Fibroblast of lung (primary cell): ENCODE data around the gene USP9Y. TPM values are rescaled to one million over a fixed set of nuclear protein-coding genes. Genes with fewer than 3 reads are reported as not detected.

Experiments
- DNase-seq, 2 donors: peaks; one replicate each; pipeline versions ENCODE4 v3.0.0 to v3.0.0-alpha.2; 2010; ENCODE audit warnings: low read depth in 2 of 2
- H2AFZ ChIP-seq: 2 replicates; pipeline ENCODE4 v1.5.1; 2012; ENCODE audit warnings: low read length, control low read depth, inconsistent platforms
- H3K27ac ChIP-seq: 2 replicates; pipeline ENCODE4 v1.5.1; 2011; ENCODE audit warnings: low read length, control low read depth; ENCODE audit not compliant: insufficient read depth
- H3K27me3 ChIP-seq: 2 replicates; pipeline ENCODE4 v1.5.1; 2011; ENCODE audit warnings: mild to moderate bottlenecking, low read length; ENCODE audit not compliant: control insufficient read depth, insufficient read depth
- H3K36me3 ChIP-seq: 2 replicates; pipeline ENCODE4 v1.5.1; 2011; ENCODE audit warnings: low read length; ENCODE audit not compliant: control insufficient read depth, insufficient read depth
- H3K4me1 ChIP-seq: 2 replicates; pipeline ENCODE4 v1.5.1; 2011; ENCODE audit warnings: low read length; ENCODE audit not compliant: control insufficient read depth, insufficient read depth; ENCODE audit errors: extremely low read depth
- H3K4me2 ChIP-seq: 2 replicates; pipeline ENCODE4 v1.5.1; 2011; ENCODE audit warnings: low read length, control low read depth; ENCODE audit not compliant: insufficient read depth; ENCODE audit errors: extremely low read depth
- H3K4me3 ChIP-seq, 4 experiments: fragments of 200-600 bp in 1 of 4; sonication (generic) in 1 of 4; replicated peaks in 1 of 4; 2 replicates each; pipeline ENCODE4 v1.5.1; 2011 to 2016; ENCODE audit warnings: low read length in 4 of 4, low read depth in 3 of 4, mild to moderate bottlenecking in 3 of 4, control low read depth in 2 of 4, inconsistent platforms in 1 of 4, mixed read lengths in 1 of 4; ENCODE audit not compliant: insufficient read depth in 1 of 4; ENCODE audit errors: control extremely low read depth in 1 of 4
- H3K79me2 ChIP-seq: 2 replicates; pipeline ENCODE4 v1.5.1; 2012; ENCODE audit warnings: mild to moderate bottlenecking, low read length, inconsistent platforms; ENCODE audit not compliant: control insufficient read depth, insufficient read depth
- H3K9ac ChIP-seq: 2 replicates; pipeline ENCODE4 v1.5.1; 2011; ENCODE audit warnings: mild to moderate bottlenecking, low read length, control low read depth; ENCODE audit not compliant: insufficient read depth
- H3K9me3 ChIP-seq: 2 replicates; pipeline ENCODE4 v1.5.1; 2012; ENCODE audit warnings: low read depth, low read length; ENCODE audit not compliant: control insufficient read depth, insufficient read depth
- H4K20me1 ChIP-seq: 2 replicates; pipeline ENCODE4 v1.5.1; 2011; ENCODE audit warnings: low read length; ENCODE audit not compliant: control insufficient read depth, insufficient read depth; ENCODE audit errors: extremely low read depth
- CTCF ChIP-seq, 2 donors: IDR thresholded peaks in 1 of 2; conservative IDR thresholded peaks in 1 of 2; 1 replicate in 1 of 2; 2 replicates in 1 of 2; pipeline ENCODE4 v1.5.1; 2011 to 2012; ENCODE audit warnings: low read length in 2 of 2, control low read depth in 1 of 2, inconsistent platforms in 1 of 2, low read depth in 1 of 2, mild to moderate bottlenecking in 1 of 2
- EZH2 ChIP-seq: IDR thresholded peaks from 2 replicates; pipeline ENCODE4 v1.5.1; 2012; ENCODE audit warnings: low read length, control low read depth, mild to moderate bottlenecking; ENCODE audit errors: missing control alignments
- polyA plus RNA-seq, 2 donors: library from polyadenylated mRNA; depleted of rRNA in 1 of 2; stranded (reverse) in 1 of 2; unstranded in 1 of 2; fragments of >200 nt; gene quantifications; 2 replicates each; pipeline ENCODE4 v1.2.1, GENCODE V29; 2011 to 2012; ENCODE audit warnings: missing spikeins in 1 of 2
- total RNA-seq: library from RNA; depleted of rRNA; stranded (reverse); fragments of >200 nt; gene quantifications from 2 replicates; pipeline ENCODE4 v1.2.1, GENCODE V29; 2014

The USP9Y gene
- total and polyA plus RNA-seq, 2 donors (not counting 1 experiment from before 2014, with no cell fraction given), result 39.6 TPM; not detected in 1

GRCh38 chrY:12823408-12823807 is 122.4 kb downstream of the USP9Y start:
- DNase-seq, result no peak
- Histone ChIP-seq H3K4me2 (no peak overlapping the region), H3K4me3 (no peak overlapping the region), H3K9me3 (no peaks in the 10 kb centered on the region), H3K36me3 (no peaks in the 10 kb centered on the region), H3K27me3 (no peaks in the 10 kb centered on the region), H4K20me1 (no peaks in the 10 kb centered on the region), H3K27ac (no peak overlapping the region), H3K4me1 (no peaks in the 10 kb centered on the region), H3K79me2 (no peaks in the 10 kb centered on the region), H2AFZ (no peak overlapping the region), H3K9ac (no peak overlapping the region)
- TF ChIP-seq CTCF (conservative IDR thresholded peaks at IDR 0.05 in 1 of 2, IDR thresholded peaks at IDR 0.05 in 1 of 2; ENCODE audit: low read depth in 1 of 2, low read length in 2 of 2), result no peak
- TF ChIP-seq EZH2, result no peak

GRCh38 chrY:12826791-12827190 is 125.8 kb downstream of the USP9Y start:
- no peaks in the 10 kb centered on the region for H3K4me1 ChIP-seq
- no peak overlapping the region for H3K4me2 ChIP-seq
- DNase-seq, result peak in 1 of 2 donors; percentile 28
- H4K20me1 ChIP-seq, result no peaks in the 10 kb centered on the region
- no peak overlapping the region for H3K4me3 ChIP-seq
- H3K36me3 ChIP-seq, result no peaks in the 10 kb centered on the region
- H2AFZ ChIP-seq, result no peak overlapping the region
- H3K9ac ChIP-seq, result no peak overlapping the region
- H3K79me2 ChIP-seq, result no peaks in the 10 kb centered on the region
- no peak overlapping the region for H3K27ac ChIP-seq
- TF ChIP-seq CTCF (conservative IDR thresholded peaks at IDR 0.05 in 1 of 2, IDR thresholded peaks at IDR 0.05 in 1 of 2; ENCODE audit: low read depth in 1 of 2, low read length in 2 of 2) (no peak), EZH2 (no peak)
- no peaks in the 10 kb centered on the region for H3K27me3 ChIP-seq
- no peaks in the 10 kb centered on the region for H3K9me3 ChIP-seq

GRCh38 chrY:12833284-12833683 is 132.3 kb downstream of the USP9Y start:
- H2AFZ ChIP-seq, result no peak overlapping the region
- no peaks in the 10 kb centered on the region for H3K79me2 ChIP-seq
- no peak for TF ChIP-seq EZH2
- TF ChIP-seq CTCF (conservative IDR thresholded peaks at IDR 0.05 in 1 of 2, IDR thresholded peaks at IDR 0.05 in 1 of 2; ENCODE audit: low read depth in 1 of 2, low read length in 2 of 2), result no peak
- no peak overlapping the region for H3K4me2 ChIP-seq
- no peak overlapping the region for H3K9ac ChIP-seq
- H3K4me3 ChIP-seq, result no peak overlapping the region
- no peaks in the 10 kb centered on the region for H3K9me3 ChIP-seq
- no peaks in the 10 kb centered on the region for H4K20me1 ChIP-seq
- no peak overlapping the region for H3K27ac ChIP-seq
- no peak for DNase-seq
- H3K27me3 ChIP-seq, result no peaks in the 10 kb centered on the region
- H3K36me3 ChIP-seq, result no peaks in the 10 kb centered on the region
- H3K4me1 ChIP-seq, result no peaks in the 10 kb centered on the region
